Right atrium auricular region (tissue), 2 donors: ENCODE measurements around the gene CDH18. TPM values are rescaled to one million over a fixed set of nuclear protein-coding genes. Genes with fewer than 3 reads are reported as not detected.

Source experiments
- DNase-seq: peaks from one replicate; pipeline ENCODE4 v3.0.0-alpha.2; 2019; ENCODE audit warnings: low spot score
- H3K27ac ChIP-seq, 2 donors: fragments of 200-600 bp; sonication (generic); 1 replicate in 1 of 2; 2 replicates in 1 of 2; pipeline ENCODE4 v1.5.1; 2016 to 2019
- H3K27me3 ChIP-seq, 2 donors: fragments of 200-600 bp; sonication (generic); one replicate each; pipeline versions ENCODE4 v1.5.1 to v1.6.0; 2017 to 2019
- H3K36me3 ChIP-seq: fragments of 200-600 bp; sonication (generic); one replicate; pipeline ENCODE4 v1.5.1; 2016
- H3K4me1 ChIP-seq, 2 donors: fragments of 200-600 bp; sonication (generic); one replicate each; pipeline versions ENCODE4 v1.5.1 to v1.6.0; 2017 to 2019
- H3K4me3 ChIP-seq, 2 donors: fragments of 200-600 bp; sonication (generic); 1 replicate in 1 of 2; 2 replicates in 1 of 2; pipeline ENCODE4 v1.5.1; 2017 to 2019; ENCODE audit warnings: mild to moderate bottlenecking in 1 of 2, moderate library complexity in 1 of 2
- H3K9me3 ChIP-seq, 2 donors: fragments of 200-600 bp; sonication (generic); one replicate each; pipeline ENCODE4 v1.5.1; 2019
- total RNA-seq, 2 donors: library from RNA; depleted of rRNA; stranded (reverse); fragments of >200 nt; gene quantifications; one replicate each; pipeline ENCODE4 v1.1.0, GENCODE V29; 2016
- TF ChIP-seq, protein P1 (sequence below), 2 donors: fragments of 200-600 bp; sonication (generic); IDR thresholded peaks; one replicate each; pipeline ENCODE4 v1.5.1; 2019; ENCODE audit warnings: antibody characterized with exemption in 2 of 2

Gene CDH18
- total RNA-seq, 2 donors from 2014 or later: not detected

DNA sequence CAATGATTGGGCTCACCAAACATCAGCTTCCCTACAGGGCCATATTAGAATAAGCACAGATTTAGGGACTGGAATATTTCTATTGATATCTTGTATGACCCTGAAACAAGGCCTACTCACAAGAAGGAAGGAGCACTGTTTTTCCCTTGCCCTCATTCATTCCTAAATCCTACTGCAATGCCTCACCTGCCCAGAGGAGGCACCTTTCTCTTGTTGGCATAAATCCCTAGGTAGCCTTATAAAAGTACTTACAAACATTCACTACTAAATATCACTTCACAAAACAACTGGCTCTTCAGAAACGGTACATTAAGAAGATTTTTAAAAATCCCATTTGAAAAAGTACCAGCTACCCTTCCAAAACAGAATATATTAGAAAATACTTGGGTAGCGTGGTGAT is 449.4 kb downstream of the CDH18 start:
- Histone ChIP-seq H3K36me3 (no peaks in the 10 kb centered on the region), H3K4me1 (no peaks in the 10 kb centered on the region), H3K27ac (no peak overlapping the region), H3K27me3 (no peaks in the 10 kb centered on the region), H3K4me3 (no peak overlapping the region), H3K9me3 (no peaks in the 10 kb centered on the region)
- TF ChIP-seq, protein P1, sequence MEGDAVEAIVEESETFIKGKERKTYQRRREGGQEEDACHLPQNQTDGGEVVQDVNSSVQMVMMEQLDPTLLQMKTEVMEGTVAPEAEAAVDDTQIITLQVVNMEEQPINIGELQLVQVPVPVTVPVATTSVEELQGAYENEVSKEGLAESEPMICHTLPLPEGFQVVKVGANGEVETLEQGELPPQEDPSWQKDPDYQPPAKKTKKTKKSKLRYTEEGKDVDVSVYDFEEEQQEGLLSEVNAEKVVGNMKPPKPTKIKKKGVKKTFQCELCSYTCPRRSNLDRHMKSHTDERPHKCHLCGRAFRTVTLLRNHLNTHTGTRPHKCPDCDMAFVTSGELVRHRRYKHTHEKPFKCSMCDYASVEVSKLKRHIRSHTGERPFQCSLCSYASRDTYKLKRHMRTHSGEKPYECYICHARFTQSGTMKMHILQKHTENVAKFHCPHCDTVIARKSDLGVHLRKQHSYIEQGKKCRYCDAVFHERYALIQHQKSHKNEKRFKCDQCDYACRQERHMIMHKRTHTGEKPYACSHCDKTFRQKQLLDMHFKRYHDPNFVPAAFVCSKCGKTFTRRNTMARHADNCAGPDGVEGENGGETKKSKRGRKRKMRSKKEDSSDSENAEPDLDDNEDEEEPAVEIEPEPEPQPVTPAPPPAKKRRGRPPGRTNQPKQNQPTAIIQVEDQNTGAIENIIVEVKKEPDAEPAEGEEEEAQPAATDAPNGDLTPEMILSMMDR (IDR thresholded peaks at IDR 0.05): no peak
- no peak for DNase-seq

DNA sequence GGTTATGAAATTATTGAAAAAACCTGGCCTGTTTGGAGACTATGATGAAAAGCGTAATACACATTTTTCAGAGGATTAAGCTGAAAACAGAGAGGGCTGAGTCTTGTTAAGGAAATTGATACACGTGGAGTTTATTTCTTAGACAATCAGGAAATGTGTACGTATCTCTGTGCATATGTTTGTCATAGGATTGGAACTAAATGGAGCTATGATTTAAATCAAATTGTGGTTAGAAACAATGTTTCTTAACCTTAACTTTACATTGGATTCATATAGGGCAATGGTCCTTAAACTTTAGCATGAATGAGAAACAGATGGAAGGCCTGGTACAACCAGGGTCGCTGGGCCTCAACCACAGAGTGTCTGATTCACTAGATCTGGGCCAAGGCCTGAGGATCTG is 451.6 kb downstream of the CDH18 start:
- Histone ChIP-seq H3K9me3 (no peaks in the 10 kb centered on the region), H3K4me1 (no peaks in the 10 kb centered on the region), H3K36me3 (no peaks in the 10 kb centered on the region), H3K27ac (no peak overlapping the region), H3K27me3 (no peaks in the 10 kb centered on the region), H3K4me3 (no peak overlapping the region)
- TF ChIP-seq, protein P1 (IDR thresholded peaks at IDR 0.05): no peak
- DNase-seq: no peak

DNA sequence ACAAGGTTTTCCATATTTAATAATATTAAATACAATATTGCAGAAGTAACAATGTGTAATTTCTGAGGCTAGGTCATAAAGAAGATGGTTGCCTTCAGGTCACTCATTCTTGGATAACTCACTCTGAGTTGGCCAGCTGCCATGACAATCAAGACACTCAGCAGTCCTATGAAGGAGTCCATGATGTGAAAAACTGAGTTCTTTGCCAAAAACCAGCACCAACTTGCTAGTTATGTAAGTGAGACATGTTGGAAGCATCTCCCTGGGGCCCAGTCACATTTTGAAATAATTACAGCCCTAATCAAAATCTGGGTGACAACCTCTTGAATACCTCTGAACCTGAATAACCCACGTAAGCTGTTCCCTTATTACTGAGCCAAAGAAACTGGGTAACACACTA is 453.2 kb downstream of the CDH18 start:
- no peak for DNase-seq

DNA sequence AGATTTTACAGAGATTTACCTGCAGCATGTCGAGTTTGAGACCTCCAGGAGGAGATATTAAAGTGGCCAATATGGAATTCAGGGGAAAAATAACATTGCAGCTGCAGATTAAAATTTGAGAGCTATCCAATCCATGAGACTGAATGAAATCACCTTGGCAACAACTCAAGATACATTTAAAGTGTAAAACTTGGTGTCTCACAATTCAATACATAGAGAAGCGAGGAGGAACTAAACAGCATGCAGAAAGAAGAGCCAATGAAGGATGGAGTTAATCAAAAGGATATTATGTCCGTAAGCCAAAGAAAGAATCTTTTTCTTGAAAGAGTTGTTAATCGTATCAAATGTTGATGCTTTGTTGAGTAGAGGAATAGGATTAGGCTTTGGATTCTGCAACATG is 455.1 kb downstream of the CDH18 start:
- TF ChIP-seq, protein P1 (IDR thresholded peaks at IDR 0.05): no peak
- Histone ChIP-seq H3K4me1 (no peaks in the 10 kb centered on the region), H3K27me3 (no peaks in the 10 kb centered on the region), H3K4me3 (no peak overlapping the region), H3K9me3 (no peaks in the 10 kb centered on the region), H3K36me3 (no peaks in the 10 kb centered on the region), H3K27ac (no peak overlapping the region)
- no peak for DNase-seq

More for the DNA sequence above, 453.2 kb downstream of the CDH18 start:
- no peaks in the 10 kb centered on the region for H3K9me3 ChIP-seq
- H3K27ac ChIP-seq: no peak overlapping the region
- H3K4me1 ChIP-seq: no peaks in the 10 kb centered on the region
- H3K4me3 ChIP-seq: no peak overlapping the region
- no peaks in the 10 kb centered on the region for H3K27me3 ChIP-seq
- no peaks in the 10 kb centered on the region for H3K36me3 ChIP-seq
- TF ChIP-seq, protein P1 (IDR thresholded peaks at IDR 0.05): no peak

DNA sequence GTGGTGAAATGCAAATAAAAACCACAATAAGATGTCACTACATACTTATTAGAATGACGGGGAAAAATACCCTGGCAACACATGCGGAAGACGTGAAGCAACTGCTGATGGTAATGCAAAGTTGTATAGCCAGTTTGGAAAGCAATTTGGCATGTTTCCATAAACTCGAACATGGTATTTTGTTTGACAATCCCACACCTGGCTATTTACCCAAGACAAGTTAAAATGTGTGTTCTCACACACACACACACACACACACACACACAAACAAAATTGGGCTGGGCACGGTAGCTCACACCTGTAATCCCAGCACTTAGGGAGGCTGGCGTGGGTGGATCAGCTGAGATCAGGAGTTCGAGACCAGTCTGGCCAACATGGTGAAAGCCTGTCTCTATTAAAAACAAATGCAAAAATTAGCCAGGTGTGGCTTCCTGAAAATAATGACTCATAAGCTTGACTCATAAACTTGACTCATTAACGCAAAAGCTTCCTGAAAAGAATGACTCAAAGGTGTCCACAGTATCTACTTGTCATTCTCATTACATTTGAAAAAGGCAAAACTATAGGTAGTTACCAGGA is 456.5 kb downstream of the CDH18 start:
- Histone ChIP-seq H3K27ac (no peak overlapping the region), H3K9me3 (no peaks in the 10 kb centered on the region), H3K36me3 (no peaks in the 10 kb centered on the region), H3K4me1 (no peaks in the 10 kb centered on the region), H3K4me3 (no peak overlapping the region), H3K27me3 (no peaks in the 10 kb centered on the region)
- no peak for DNase-seq
- TF ChIP-seq, protein P1 (IDR thresholded peaks at IDR 0.05): no peak

DNA sequence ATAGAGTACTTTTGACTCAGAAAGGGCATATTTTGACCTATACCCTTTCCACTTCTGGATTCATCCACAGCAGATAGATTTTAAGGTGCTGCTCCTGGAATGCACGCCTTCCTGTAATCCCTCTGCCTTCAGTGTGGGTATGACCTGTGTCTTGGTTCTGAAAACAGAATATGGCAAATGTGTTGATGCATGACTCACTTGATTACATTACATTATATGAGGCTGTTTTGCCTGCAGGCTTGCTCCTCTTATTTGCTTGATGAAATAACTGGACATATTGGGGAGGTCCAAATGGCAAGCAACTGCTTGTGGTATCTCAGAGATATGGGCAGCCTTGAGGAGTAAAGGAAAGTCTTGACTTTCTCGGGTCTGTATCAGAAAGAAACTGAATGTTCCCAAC is 468.6 kb downstream of the CDH18 start:
- Histone ChIP-seq H3K4me3 (no peak overlapping the region), H3K9me3 (no peaks in the 10 kb centered on the region), H3K4me1 (no peaks in the 10 kb centered on the region), H3K36me3 (no peaks in the 10 kb centered on the region), H3K27me3 (no peaks in the 10 kb centered on the region), H3K27ac (no peak overlapping the region)
- TF ChIP-seq, protein P1 (IDR thresholded peaks at IDR 0.05): no peak
- no peak for DNase-seq
